H1 (cell line): Measurements from ENCODE around the gene HNF4A. TPM values are rescaled to one million over a fixed set of nuclear protein-coding genes. Genes with fewer than 3 reads are reported as not detected.
A peak's percentile ranks its signal among the peaks of the same experiment; 100 is the strongest.

Experiments used
- KDM4A ChIP-seq: IDR thresholded peaks from one replicate; pipeline ENCODE4 v1.7.1; 2012; ENCODE audit warnings: low read depth, mild to moderate bottlenecking, moderate library complexity, low read length, inconsistent platforms; ENCODE audit not compliant: severe bottlenecking
- ZNF274 ChIP-seq: IDR thresholded peaks from 2 replicates; pipeline ENCODE4 v1.7.0; 2012; ENCODE audit warnings: low read length, borderline replicate concordance; ENCODE audit errors: extremely low read depth
- polyA plus RNA-seq, 7 experiments: library from polyadenylated mRNA; depleted of rRNA in 3 of 7; stranded (reverse) in 5 of 7; unstranded in 2 of 7; fragments of >200 nt in 5 of 7; fragments of 200-250 nt in 2 of 7; gene quantifications; 1 replicate in 5 of 7; 2 replicates in 1 of 7; 4 replicates in 1 of 7; pipeline versions ENCODE4 v1.2.1 to v1.2.3, GENCODE V29; 2011 to 2013; ENCODE audit warnings: missing spikeins in 2 of 7, mixed read lengths in 2 of 7
- total RNA-seq: library from RNA; stranded (reverse); fragmentation: NEBNext Ultra II Directional; extraction: Animal tissue kit (Norgen Biotek cat#: 25700); gene quantifications from 2 replicates; pipeline ENCODE4 v1.2.1, GENCODE V29; 2021
- TF ChIP-seq, protein P1 (sequence below): IDR thresholded peaks from 2 replicates; pipeline ENCODE4 v1.6.1; 2012; ENCODE audit warnings: inconsistent platforms

Gene HNF4A
- total and polyA plus RNA-seq, 2 of the 8 experiments (the other 6 are each of a cell fraction or from before 2014, with no cell fraction given): 0.03 TPM; not detected in 1

DNA sequence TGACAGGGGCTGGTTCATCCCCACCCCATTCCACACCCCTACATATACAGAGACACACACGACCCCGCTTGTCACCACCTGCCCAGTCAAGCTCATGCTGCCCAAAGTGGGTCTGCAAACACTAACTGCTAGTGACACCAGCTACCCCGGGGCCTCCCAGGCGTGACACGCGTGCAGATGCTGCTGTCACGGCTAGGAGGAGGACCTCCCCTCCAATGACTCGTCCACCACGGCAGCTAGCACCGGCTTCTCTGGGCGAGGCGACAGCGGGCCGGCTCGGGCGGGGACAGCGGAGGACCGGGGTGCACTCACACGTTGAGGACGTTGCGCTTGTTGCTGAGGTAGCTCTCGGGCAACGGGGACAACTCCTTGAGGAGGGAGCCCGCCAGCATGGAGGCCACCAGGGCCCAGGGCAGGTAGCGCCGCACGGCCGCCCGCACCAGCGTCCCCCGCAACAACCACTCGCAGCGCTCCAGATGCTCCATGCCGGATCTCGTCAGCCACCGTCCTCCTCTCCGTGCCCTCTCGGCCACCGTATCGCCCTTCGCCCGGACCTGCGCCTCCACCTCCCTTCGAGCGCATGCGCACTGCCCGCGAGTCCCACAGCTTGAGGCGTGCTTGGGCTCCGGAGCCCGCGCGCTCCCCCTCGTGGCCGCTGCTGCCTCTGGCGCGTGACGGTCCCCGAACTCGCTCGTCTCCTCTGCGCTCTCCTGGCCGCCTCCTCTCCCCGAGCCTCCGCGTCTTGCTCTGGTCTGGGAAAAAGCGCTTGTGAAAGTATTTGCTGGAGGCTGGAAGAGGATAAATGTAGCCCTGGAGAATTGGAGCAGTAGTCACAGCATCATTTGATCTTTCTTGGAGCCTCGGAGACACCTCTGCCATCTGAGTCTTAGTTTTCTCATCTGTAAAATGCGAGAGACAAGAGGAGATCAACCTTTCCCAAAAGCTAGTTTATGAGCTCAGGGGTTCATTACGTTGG, 44.5 kb upstream of the HNF4A start, which contains the start of gene FITM2 (continued):
- TF ChIP-seq, protein P1, sequence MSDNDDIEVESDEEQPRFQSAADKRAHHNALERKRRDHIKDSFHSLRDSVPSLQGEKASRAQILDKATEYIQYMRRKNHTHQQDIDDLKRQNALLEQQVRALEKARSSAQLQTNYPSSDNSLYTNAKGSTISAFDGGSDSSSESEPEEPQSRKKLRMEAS: peak; percentile 89
- no peak for TF ChIP-seq ZNF274
- peak; percentile 96 for TF ChIP-seq KDM4A
